GM12878 (cell line): Measurements from ENCODE around the gene LRRK1. TPM values are rescaled to one million over a fixed set of nuclear protein-coding genes. Genes with fewer than 3 reads are reported as not detected.

Experiments
- ATAC-seq: fragments of 200-7000 bp; cut with Tn5 transposase; 3 replicates; pipeline ENCODE4 v1.9.1; 2020; ENCODE audit warnings: mild to moderate bottlenecking, moderate library complexity
- BruUV-seq: library from RNA; stranded (reverse); fragments of 400-500 nt; replicated peaks from 2 replicates; lab custom pipeline; 2021; lab: Mats Ljungman, UMichigan
- CTCF ChIA-PET: fragments of 300-600 bp; sonication (Branson Sonifier 250); formaldehyde crosslinking; extraction: SDS; loops from one replicate; lab custom pipeline; 2021; ENCODE audit warnings: inconsistent platforms; lab: Yijun Ruan, JAX
- POLR2A ChIA-PET: fragments of 350-600 bp; formaldehyde crosslinking; extraction: SDS; loops from one replicate; lab custom pipeline; 2021; ENCODE audit warnings: inconsistent platforms; lab: Charles Lee
- RAD21 ChIA-PET: fragments of 300-600 bp; sonication (Branson Sonifier 250); formaldehyde crosslinking; loops from one replicate; lab custom pipeline; 2023; ENCODE audit warnings: antibody characterized with exemption; ENCODE audit not compliant: unreplicated experiment; lab: Charles Lee
- SMC1A ChIA-PET: fragments of 300-600 bp; sonication (Branson Sonifier 250); formaldehyde crosslinking; loops from one replicate; lab custom pipeline; 2023; ENCODE audit not compliant: unreplicated experiment, uncharacterized antibody; lab: Charles Lee
- DNase-seq: peaks from one replicate; pipeline ENCODE4 v3.0.0-alpha.2; 2011; ENCODE audit warnings: low read depth, low spot score
- FAIRE-seq: peaks from 3 replicates; lab custom pipeline; 2011; peaks lifted over from hg19 to GRCh38; lab: Jason Lieb, UNC
- H2AFZ ChIP-seq: 2 replicates; pipeline ENCODE4 v1.6.0; 2011; ENCODE audit warnings: low read depth, low read length, control low read depth; ENCODE audit not compliant: control insufficient read depth
- H3K27ac ChIP-seq: 2 replicates; pipeline ENCODE4 v1.5.1; 2011; ENCODE audit warnings: control low read depth; ENCODE audit not compliant: control insufficient read depth, insufficient read depth
- H3K27me3 ChIP-seq, 2 experiments: replicated peaks in 1 of 2; 2 replicates each; pipeline versions ENCODE4 v1.6.0 to v1.6.1; 2011; ENCODE audit warnings: low read length in 1 of 2; ENCODE audit not compliant: control insufficient read depth in 2 of 2, insufficient read depth in 2 of 2
- H3K36me3 ChIP-seq, 2 experiments: 2 replicates each; pipeline ENCODE4 v1.5.1; 2011; ENCODE audit warnings: low read length in 1 of 2; ENCODE audit not compliant: control insufficient read depth in 2 of 2, insufficient read depth in 2 of 2
- H3K4me1 ChIP-seq: 2 replicates; pipeline ENCODE4 v1.6.1; 2011; ENCODE audit warnings: mild to moderate bottlenecking, low read length, moderate library complexity, mixed read lengths; ENCODE audit not compliant: control insufficient read depth, insufficient read depth
- H3K4me2 ChIP-seq: 2 replicates; pipeline ENCODE4 v1.6.0; 2011; ENCODE audit warnings: control low read depth; ENCODE audit not compliant: control insufficient read depth, insufficient read depth
- H3K4me3 ChIP-seq: fragments of 200-600 bp; sonication (generic); 2 replicates; pipeline ENCODE4 v1.5.1; 2016
- H3K79me2 ChIP-seq: 2 replicates; pipeline ENCODE4 v1.6.0; 2011; ENCODE audit warnings: low read length; ENCODE audit not compliant: control insufficient read depth, insufficient read depth
- H3K9ac ChIP-seq: 2 replicates; pipeline ENCODE4 v1.8.0; 2011; ENCODE audit warnings: low read length, control low read depth, mixed read lengths; ENCODE audit not compliant: control insufficient read depth, insufficient read depth
- H3K9me3 ChIP-seq: replicated peaks from 3 replicates; pipeline ENCODE4 v1.5.1; 2011; ENCODE audit warnings: mild to moderate bottlenecking, low read length; ENCODE audit not compliant: control insufficient read depth, insufficient read depth
- H4K20me1 ChIP-seq: 2 replicates; pipeline ENCODE4 v1.6.0; 2011; ENCODE audit not compliant: control insufficient read depth, insufficient read depth
- BCL11A ChIP-seq: IDR thresholded peaks from 2 replicates; pipeline ENCODE4 v1.6.1; 2011; ENCODE audit warnings: low read depth, low read length
- EP300 ChIP-seq, 2 experiments: fragments of 150-350 bp in 1 of 2; IDR thresholded peaks; 2 replicates each; pipeline ENCODE4 v1.6.1; 2011 to 2012; ENCODE audit warnings: low read depth in 2 of 2, low read length in 2 of 2, borderline replicate concordance in 1 of 2, improper control_type of control experiment in 1 of 2, inconsistent platforms in 1 of 2; ENCODE audit not compliant: control insufficient read depth in 1 of 2
- JUNB ChIP-seq: IDR thresholded peaks from 2 replicates; pipeline ENCODE4 v1.6.1; 2016; ENCODE audit warnings: antibody characterized with exemption, mild to moderate bottlenecking
- POU2F2 ChIP-seq: IDR thresholded peaks from 3 replicates; pipeline ENCODE4 v1.6.1; 2011; ENCODE audit warnings: low read depth, mild to moderate bottlenecking, low read length, borderline replicate concordance
- RFX5 ChIP-seq: IDR thresholded peaks from 2 replicates; pipeline ENCODE4 v1.6.1; 2011; ENCODE audit warnings: low read depth, low read length, improper control_type of control experiment
- SIN3A ChIP-seq: IDR thresholded peaks from 2 replicates; pipeline ENCODE4 v1.6.1; 2012; ENCODE audit warnings: low read depth, low read length, improper control_type of control experiment
- SMC3 ChIP-seq: IDR thresholded peaks from 2 replicates; pipeline ENCODE4 v1.6.1; 2011; ENCODE audit warnings: low read length, improper control_type of control experiment, borderline replicate concordance
- SP1 ChIP-seq: IDR thresholded peaks from one replicate; pipeline ENCODE4 v1.6.1; 2011; ENCODE audit warnings: low read depth, low read length
- SUZ12 ChIP-seq: fragments of 200-600 bp; sonication (generic); IDR thresholded peaks from one replicate; pipeline ENCODE4 v1.6.1; 2018; ENCODE audit warnings: antibody characterized with exemption, mild to moderate bottlenecking; ENCODE audit not compliant: unreplicated experiment
- WGBS: methylation state at CpG from one replicate; pipeline ENCODE4 v1.1.6; 2016; ENCODE audit warnings: low lambda C conversion rate; ENCODE audit not compliant: insufficient replicate concordance, insufficient coverage; ENCODE audit errors: missing lambda C conversion rate; 5-methylcytosine and 5-hydroxymethylcytosine counted together
- in situ Hi-C: fragments of 300-500 bp; cut with MboI; formaldehyde crosslinking; loops from 9 replicates; pipeline ENCODE4 v1.14.3; 2018; ENCODE audit warnings: mixed read lengths
- intact Hi-C: fragments of 100-400 bp; cut with micrococcal nuclease; formaldehyde crosslinking; loops from one replicate; pipeline ENCODE4 v1.14.2; 2022; ENCODE audit not compliant: unreplicated experiment
- polyA plus RNA-seq, 11 experiments: library from polyadenylated mRNA; depleted of rRNA in 4 of 11; unstranded in 6 of 11; stranded (reverse) in 5 of 11; fragments of >200 nt; fragmentation: Nextera tagmentation in 4 of 11; fragmentation: Illumina TruSeq in 1 of 11; extraction: Ambion mirVana in 4 of 11; extraction: Trizol in 1 of 11; gene quantifications; 1 replicate in 1 of 11; 2 replicates in 10 of 11; pipeline versions ENCODE4 v1.2.1 to v1.2.3, GENCODE V29; 2011 to 2016; ENCODE audit warnings: inconsistent platforms in 2 of 11, missing spikeins in 2 of 11, low read depth in 1 of 11
- total RNA-seq, 4 experiments: library from RNA; depleted of rRNA in 3 of 4; stranded (reverse); fragments of >200 nt in 3 of 4; fragmentation: Illumina TruSeq in 1 of 4; extraction: Trizol in 1 of 4; gene quantifications; 2 replicates each; pipeline versions ENCODE4 v1.2.1 to v1.2.3, GENCODE V29; 2013 to 2021
- TF ChIP-seq, protein P1 (sequence below): fragments of 450-650 bp; IDR thresholded peaks from 2 replicates; pipeline ENCODE4 v1.6.1; 2016; ENCODE audit warnings: mild to moderate bottlenecking
- TF ChIP-seq, protein P2 (sequence below): fragments of 450-650 bp; IDR thresholded peaks from 2 replicates; pipeline ENCODE4 v1.6.1; 2017; ENCODE audit warnings: mild to moderate bottlenecking, moderate library complexity

Gene LRRK1
- total and polyA plus RNA-seq, 10 of the 15 experiments (the other 5 are each of a cell fraction or from before 2014, with no cell fraction given): 2.2 to 58.3 (median 17.9) TPM

DNA sequence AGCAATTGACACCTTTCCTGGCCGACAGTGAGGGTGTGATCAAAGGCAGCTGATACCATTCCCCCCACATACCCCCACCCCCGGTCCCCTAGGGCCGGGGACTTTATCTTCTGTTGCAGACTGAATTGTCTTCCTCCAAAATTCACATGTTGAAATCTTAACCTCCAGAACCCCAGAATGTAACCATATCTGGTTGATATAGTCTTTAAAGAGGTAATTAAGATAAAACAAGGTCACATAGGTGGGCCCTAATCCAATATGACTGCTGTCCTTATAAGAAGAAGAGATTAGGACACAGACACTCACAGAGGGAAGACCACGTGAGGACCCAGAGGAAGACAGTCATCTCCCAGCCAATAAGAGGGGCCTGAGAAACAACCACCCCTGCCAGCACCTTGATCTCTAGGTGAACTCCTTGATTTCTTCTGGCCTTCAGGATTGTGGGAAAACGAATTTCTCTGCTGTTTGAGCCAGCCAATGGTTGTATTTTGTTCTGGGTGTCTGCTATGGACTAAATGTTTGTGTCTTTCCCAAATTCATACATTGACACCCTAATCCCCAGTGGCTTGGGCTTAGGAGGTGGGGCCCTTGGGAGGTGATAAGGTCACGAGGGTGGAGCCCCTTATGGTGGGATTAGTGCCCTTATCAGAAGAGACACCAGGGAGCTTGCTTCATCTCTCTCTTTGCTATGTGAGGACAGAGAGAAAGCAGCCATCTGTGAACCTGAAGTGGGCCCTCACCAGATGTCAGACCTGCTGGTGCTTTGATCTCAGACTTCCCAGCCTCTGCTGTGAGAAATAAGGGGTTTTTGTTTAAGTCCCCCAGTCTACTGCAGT is 188.7 kb downstream of the LRRK1 start:
- H2AFZ ChIP-seq: no peak overlapping the region
- TF ChIP-seq JUNB (no peak), POU2F2 (no peak), EP300 (IDR thresholded peaks at IDR 0.05; ENCODE audit: borderline replicate concordance in 1 of 2, control insufficient read depth in 1 of 2, low read depth in 2 of 2, low read length in 2 of 2) (no peak), SUZ12 (no peak)
- FAIRE-seq: no peak

DNA sequence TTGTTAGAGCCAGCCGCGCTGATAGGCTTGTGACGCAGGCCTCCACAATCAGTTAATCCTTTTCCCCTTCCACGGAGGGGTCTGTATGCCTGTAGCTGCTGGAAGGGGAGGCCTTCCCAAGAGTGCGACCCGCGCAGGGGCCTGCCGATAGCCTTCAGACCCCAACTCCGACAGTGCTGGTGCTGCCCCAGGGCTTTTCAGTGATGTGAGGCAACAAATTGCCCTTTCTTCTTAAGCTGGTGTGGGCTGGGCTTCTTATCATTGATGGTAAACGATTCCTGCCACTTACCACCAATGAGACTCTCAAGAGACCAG is 189.3 kb downstream of the LRRK1 start:
- DNase-seq (no peak), ATAC-seq (no peak), FAIRE-seq (no peak)
- ChIA-PET RAD21 (no interaction called here), POLR2A (interaction anchor here (0.5 kb wide), 1 partner anchor 459 kb away, joined by 4 read pairs; no protein-coding TSS in a partner anchor), SMC1A (no interaction called here), CTCF (no interaction called here)
- WGBS: 87% methylated on average over 10 of the region's 10 CpGs
- intact Hi-C loops (no loop called here), in situ Hi-C loops (no loop called here)
- no peaks in the 10 kb centered on the region for H3K79me2 ChIP-seq
- no peaks in the 10 kb centered on the region; the same call in 2 of the 3 replicates for H3K9me3 ChIP-seq
- H3K27me3 ChIP-seq: no peaks in the 10 kb centered on the region; a peak in 1 of 4 replicates
- no TSS peak for BruUV-seq
- H3K36me3 ChIP-seq: no peaks in the 10 kb centered on the region
- no peak overlapping the region for H3K9ac ChIP-seq
- no peaks in the 10 kb centered on the region for H3K4me1 ChIP-seq
- no peak overlapping the region for H3K4me3 ChIP-seq
- no peak overlapping the region for H3K27ac ChIP-seq
- H3K4me2 ChIP-seq: no peak overlapping the region
- H4K20me1 ChIP-seq: no peaks in the 10 kb centered on the region
- H2AFZ ChIP-seq: no peak overlapping the region
- TF ChIP-seq RFX5 (no peak), SIN3A (no peak), BCL11A (no peak), SUZ12 (no peak), SMC3 (no peak), SP1 (no peak)
- TF ChIP-seq, protein P1, sequence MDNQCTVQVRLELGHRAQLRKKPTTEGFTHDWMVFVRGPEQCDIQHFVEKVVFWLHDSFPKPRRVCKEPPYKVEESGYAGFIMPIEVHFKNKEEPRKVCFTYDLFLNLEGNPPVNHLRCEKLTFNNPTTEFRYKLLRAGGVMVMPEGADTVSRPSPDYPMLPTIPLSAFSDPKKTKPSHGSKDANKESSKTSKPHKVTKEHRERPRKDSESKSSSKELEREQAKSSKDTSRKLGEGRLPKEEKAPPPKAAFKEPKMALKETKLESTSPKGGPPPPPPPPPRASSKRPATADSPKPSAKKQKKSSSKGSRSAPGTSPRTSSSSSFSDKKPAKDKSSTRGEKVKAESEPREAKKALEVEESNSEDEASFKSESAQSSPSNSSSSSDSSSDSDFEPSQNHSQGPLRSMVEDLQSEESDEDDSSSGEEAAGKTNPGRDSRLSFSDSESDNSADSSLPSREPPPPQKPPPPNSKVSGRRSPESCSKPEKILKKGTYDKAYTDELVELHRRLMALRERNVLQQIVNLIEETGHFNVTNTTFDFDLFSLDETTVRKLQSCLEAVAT: no peak
- TF ChIP-seq, protein P2, sequence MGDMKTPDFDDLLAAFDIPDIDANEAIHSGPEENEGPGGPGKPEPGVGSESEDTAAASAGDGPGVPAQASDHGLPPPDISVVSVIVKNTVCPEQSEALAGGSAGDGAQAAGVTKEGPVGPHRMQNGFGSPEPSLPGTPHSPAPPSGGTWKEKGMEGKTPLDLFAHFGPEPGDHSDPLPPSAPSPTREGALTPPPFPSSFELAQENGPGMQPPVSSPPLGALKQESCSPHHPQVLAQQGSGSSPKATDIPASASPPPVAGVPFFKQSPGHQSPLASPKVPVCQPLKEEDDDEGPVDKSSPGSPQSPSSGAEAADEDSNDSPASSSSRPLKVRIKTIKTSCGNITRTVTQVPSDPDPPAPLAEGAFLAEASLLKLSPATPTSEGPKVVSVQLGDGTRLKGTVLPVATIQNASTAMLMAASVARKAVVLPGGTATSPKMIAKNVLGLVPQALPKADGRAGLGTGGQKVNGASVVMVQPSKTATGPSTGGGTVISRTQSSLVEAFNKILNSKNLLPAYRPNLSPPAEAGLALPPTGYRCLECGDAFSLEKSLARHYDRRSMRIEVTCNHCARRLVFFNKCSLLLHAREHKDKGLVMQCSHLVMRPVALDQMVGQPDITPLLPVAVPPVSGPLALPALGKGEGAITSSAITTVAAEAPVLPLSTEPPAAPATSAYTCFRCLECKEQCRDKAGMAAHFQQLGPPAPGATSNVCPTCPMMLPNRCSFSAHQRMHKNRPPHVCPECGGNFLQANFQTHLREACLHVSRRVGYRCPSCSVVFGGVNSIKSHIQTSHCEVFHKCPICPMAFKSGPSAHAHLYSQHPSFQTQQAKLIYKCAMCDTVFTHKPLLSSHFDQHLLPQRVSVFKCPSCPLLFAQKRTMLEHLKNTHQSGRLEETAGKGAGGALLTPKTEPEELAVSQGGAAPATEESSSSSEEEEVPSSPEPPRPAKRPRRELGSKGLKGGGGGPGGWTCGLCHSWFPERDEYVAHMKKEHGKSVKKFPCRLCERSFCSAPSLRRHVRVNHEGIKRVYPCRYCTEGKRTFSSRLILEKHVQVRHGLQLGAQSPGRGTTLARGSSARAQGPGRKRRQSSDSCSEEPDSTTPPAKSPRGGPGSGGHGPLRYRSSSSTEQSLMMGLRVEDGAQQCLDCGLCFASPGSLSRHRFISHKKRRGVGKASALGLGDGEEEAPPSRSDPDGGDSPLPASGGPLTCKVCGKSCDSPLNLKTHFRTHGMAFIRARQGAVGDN: no peak

More for the DNA sequence above, 188.7 kb downstream of the LRRK1 start:
- ChIA-PET CTCF (no interaction called here), POLR2A (no interaction called here), SMC1A (no interaction called here), RAD21 (no interaction called here)
- Histone ChIP-seq H4K20me1 (no peaks in the 10 kb centered on the region), H3K9ac (no peak overlapping the region), H3K27me3 (no peaks in the 10 kb centered on the region; a peak in 1 of 4 replicates), H3K9me3 (no peaks in the 10 kb centered on the region; the same call in 2 of the 3 replicates), H3K79me2 (no peaks in the 10 kb centered on the region), H3K27ac (no peak overlapping the region), H3K36me3 (no peaks in the 10 kb centered on the region), H3K4me3 (no peak overlapping the region), H3K4me2 (no peak overlapping the region), H3K4me1 (no peaks in the 10 kb centered on the region)
- in situ Hi-C loops (no loop called here), intact Hi-C loops (no loop called here)
- BruUV-seq: no TSS peak
- no peak for ATAC-seq
- DNase-seq: no peak
- WGBS: 43% methylated on average over 6 of the region's 6 CpGs
